PC-9 (cell line): ENCODE measurements around the gene FUCA2. TPM values are rescaled to one million over a fixed set of nuclear protein-coding genes. Genes with fewer than 3 reads are reported as not detected.

ENCODE experiments used
- BruUV-seq: library from RNA; stranded (reverse); fragments of 400-500 nt; replicated peaks from 2 replicates; lab custom pipeline; 2021; lab: Mats Ljungman, UMichigan
- CTCF ChIA-PET: fragments of 300-600 bp; sonication (Branson Sonifier 250); formaldehyde crosslinking; loops from one replicate; lab custom pipeline; 2022; ENCODE audit warnings: antibody characterized with exemption; lab: Charles Lee
- POLR2A ChIA-PET: fragments of 300-600 bp; sonication (Branson Sonifier 250); formaldehyde crosslinking; loops from one replicate; lab custom pipeline; 2022; ENCODE audit warnings: antibody characterized with exemption; ENCODE audit not compliant: unreplicated experiment; lab: Charles Lee
- DNase-seq, 2 experiments: peaks; one replicate each; pipeline versions ENCODE4 v3.0.0 to v3.0.0-alpha.2; 2015 to 2022; ENCODE audit warnings: mixed read lengths in 1 of 2
- H2AFZ ChIP-seq: fragments of 200-600 bp; sonication (generic); 2 replicates; pipeline ENCODE4 v1.8.1; 2017; ENCODE audit warnings: antibody characterized with exemption
- H3F3A ChIP-seq: fragments of 200-600 bp; sonication (generic); 2 replicates; pipeline ENCODE4 v1.8.1; 2017; ENCODE audit warnings: antibody characterized with exemption, mild to moderate bottlenecking, low read depth; ENCODE audit not compliant: insufficient read depth
- H3K27ac ChIP-seq: fragments of 200-600 bp; sonication (generic); 2 replicates; pipeline ENCODE4 v1.6.1; 2016; ENCODE audit warnings: mixed run types
- H3K27me3 ChIP-seq: fragments of 200-600 bp; sonication (generic); 2 replicates; pipeline ENCODE4 v1.6.1; 2016; ENCODE audit warnings: low read depth, mixed run types; ENCODE audit not compliant: insufficient read depth
- H3K36me3 ChIP-seq: fragments of 200-600 bp; sonication (generic); 2 replicates; pipeline ENCODE4 v1.6.1; 2016; ENCODE audit warnings: low read depth, mixed run types
- H3K4me1 ChIP-seq: fragments of 200-600 bp; sonication (generic); replicated peaks from 2 replicates; pipeline ENCODE4 v1.6.1; 2016; ENCODE audit warnings: mixed run types; ENCODE audit not compliant: insufficient read depth
- H3K4me2 ChIP-seq: fragments of 200-600 bp; sonication (generic); 2 replicates; pipeline ENCODE4 v1.6.1; 2017; ENCODE audit warnings: mixed run types
- H3K4me3 ChIP-seq: fragments of 200-600 bp; sonication (generic); 2 replicates; pipeline ENCODE4 v1.6.1; 2016; ENCODE audit warnings: mixed run types
- H3K79me2 ChIP-seq: fragments of 200-600 bp; sonication (generic); 2 replicates; pipeline ENCODE4 v1.6.1; 2017; ENCODE audit warnings: low read depth, mixed run types
- H3K9me2 ChIP-seq: fragments of 200-600 bp; sonication (generic); 2 replicates; pipeline ENCODE4 v1.8.1; 2017; ENCODE audit warnings: mild to moderate bottlenecking; ENCODE audit not compliant: insufficient read depth
- H3K9me3 ChIP-seq: fragments of 200-600 bp; sonication (generic); 2 replicates; pipeline ENCODE4 v1.8.1; 2016; ENCODE audit warnings: low read depth; ENCODE audit not compliant: insufficient read depth
- H4K20me1 ChIP-seq: fragments of 200-600 bp; sonication (generic); 2 replicates; pipeline ENCODE4 v1.8.1; 2017; ENCODE audit not compliant: insufficient read depth
- CTCF ChIP-seq: fragments of 200-600 bp; sonication (generic); conservative IDR thresholded peaks from 2 replicates; pipeline ENCODE4 v1.6.1; 2017; ENCODE audit warnings: mixed run types, antibody characterized with exemption, mild to moderate bottlenecking, moderate library complexity
- EZH2 ChIP-seq: fragments of 200-600 bp; sonication (generic); IDR thresholded peaks from 2 replicates; pipeline ENCODE4 v1.8.0; 2017; ENCODE audit warnings: antibody characterized with exemption, low read depth
- intact Hi-C: fragments of 100-400 bp; cut with micrococcal nuclease; formaldehyde crosslinking; loops from one replicate; pipeline ENCODE4 v1.10.0; 2022; ENCODE audit not compliant: unreplicated experiment
- total RNA-seq: library from RNA; stranded (reverse); gene quantifications from 2 replicates; pipeline ENCODE4 v1.2.3, GENCODE V29; 2021

The FUCA2 gene
- total RNA-seq, 1 experiment from 2014 or later: 74.8 TPM

- no peaks in the 10 kb centered on the region for H3K4me1 ChIP-seq
- H3F3A ChIP-seq: no peaks in the 10 kb centered on the region
- H3K27me3 ChIP-seq: no peaks in the 10 kb centered on the region
- H3K36me3 ChIP-seq: no peaks in the 10 kb centered on the region
- TF ChIP-seq CTCF: no peak
- no peak for TF ChIP-seq EZH2
- no peak overlapping the region for H3K4me2 ChIP-seq
- no peak overlapping the region for H3K27ac ChIP-seq
- H3K9me2 ChIP-seq: no peaks in the 10 kb centered on the region
- no peak for DNase-seq
- H3K9me3 ChIP-seq: no peaks in the 10 kb centered on the region
- H3K4me3 ChIP-seq: no peak overlapping the region
- BruUV-seq: no TSS peak
- no peaks in the 10 kb centered on the region for H3K79me2 ChIP-seq
- H4K20me1 ChIP-seq: no peaks in the 10 kb centered on the region
- H2AFZ ChIP-seq: no peak overlapping the region
- ChIA-PET CTCF (no interaction called here), POLR2A (interaction anchor here (0.6 kb wide), 1 partner anchor 636 kb away, joined by 6 read pairs; no protein-coding TSS in a partner anchor)
- intact Hi-C loops: no loop called here
Measured at GRCh38 chr6:143528164-143528811, 16.8 kb upstream of the FUCA2 start.

GRCh38 chr6:143527677-143528076 is 16.2 kb upstream of the FUCA2 start:
- Histone ChIP-seq H4K20me1 (no peaks in the 10 kb centered on the region), H3K4me1 (no peaks in the 10 kb centered on the region), H2AFZ (no peak overlapping the region), H3K79me2 (no peaks in the 10 kb centered on the region), H3K4me3 (no peak overlapping the region), H3K36me3 (no peaks in the 10 kb centered on the region), H3K4me2 (no peak overlapping the region), H3F3A (no peaks in the 10 kb centered on the region), H3K27ac (no peak overlapping the region), H3K9me2 (no peaks in the 10 kb centered on the region), H3K27me3 (no peaks in the 10 kb centered on the region), H3K9me3 (no peaks in the 10 kb centered on the region)
- ChIA-PET CTCF (no interaction called here), POLR2A (no interaction called here)
- no peak for DNase-seq
- no peak for TF ChIP-seq EZH2
- TF ChIP-seq CTCF: no peak
- BruUV-seq: no TSS peak
- intact Hi-C loops: no loop called here

GRCh38 chr6:143525356-143525755 is 13.8 kb upstream of the FUCA2 start:
- CTCF ChIA-PET: no interaction called here
- intact Hi-C loops: no loop called here
- POLR2A ChIA-PET: no interaction called here

More at GRCh38 chr6:143525356-143525755, 13.8 kb upstream of the FUCA2 start:
- Histone ChIP-seq H3F3A (no peaks in the 10 kb centered on the region), H3K79me2 (no peaks in the 10 kb centered on the region), H3K27ac (no peak overlapping the region), H3K4me3 (no peak overlapping the region), H2AFZ (no peak overlapping the region), H4K20me1 (no peaks in the 10 kb centered on the region), H3K36me3 (no peaks in the 10 kb centered on the region), H3K4me2 (no peak overlapping the region), H3K4me1 (no peaks in the 10 kb centered on the region), H3K9me2 (no peaks in the 10 kb centered on the region), H3K9me3 (no peaks in the 10 kb centered on the region), H3K27me3 (no peaks in the 10 kb centered on the region)
- TF ChIP-seq EZH2 (no peak), CTCF (no peak)
- no TSS peak for BruUV-seq
- DNase-seq: no peak
